ENCODE measurements around the gene ACOX1. TPM values are rescaled to one million over a fixed set of nuclear protein-coding genes. Genes with fewer than 3 reads are reported as not detected.

Gene ACOX1
- total and polyA plus RNA-seq, 9 donors, result 10.6 to 53.0 (median 39.4) TPM

- WGBS, 3 donors, result 68 to 80% (median 77%) methylated on average over 8 of the region's 8 CpGs
- Histone ChIP-seq H3K4me1 (ENCODE audit: insufficient read depth) (no peaks in the 10 kb centered on the region), H3K27me3 (no peaks in the 10 kb centered on the region), H3K4me3 (no peak overlapping the region), H3K27ac (no peak overlapping the region), H3K9me3 (no peaks in the 10 kb centered on the region), H3K36me3 (no peaks in the 10 kb centered on the region)
- TF ChIP-seq POLR2A (IDR thresholded peaks at IDR 0.05), result no peak
- no peak for TF ChIP-seq EP300 (IDR thresholded peaks at IDR 0.05)
- TF ChIP-seq CTCF (IDR thresholded peaks at IDR 0.05), result no peak
- intact Hi-C loops (cut with DNase I), result no loop called here
- no peak for DNase-seq
These were observed 28.0 kb downstream of the ACOX1 start for GRCh38 chr17:75950855-75951554.

GRCh38 chr17:75950421-75950820, 28.5 kb downstream of the ACOX1 start:
- intact Hi-C loops (cut with DNase I), result no loop called here
- H3K4me1 ChIP-seq (ENCODE audit: insufficient read depth), result no peaks in the 10 kb centered on the region
- H3K27me3 ChIP-seq, result no peaks in the 10 kb centered on the region
- no peaks in the 10 kb centered on the region for H3K36me3 ChIP-seq
- 87 to 90% (median 89%) methylated on average over 6 of the region's 6 CpGs for WGBS, 3 donors
- no peak for TF ChIP-seq EP300 (IDR thresholded peaks at IDR 0.05)
- no peak for TF ChIP-seq CTCF (IDR thresholded peaks at IDR 0.05)
- no peaks in the 10 kb centered on the region for H3K9me3 ChIP-seq
- H3K4me3 ChIP-seq, result no peak overlapping the region
- H3K27ac ChIP-seq, result no peak overlapping the region
- no peak for DNase-seq

- no peaks in the 10 kb centered on the region for H3K9me3 ChIP-seq
- H3K27me3 ChIP-seq, result no peaks in the 10 kb centered on the region
- H3K4me1 ChIP-seq (ENCODE audit: insufficient read depth), result no peaks in the 10 kb centered on the region
- intact Hi-C loops (cut with DNase I), result no loop called here
- H3K4me3 ChIP-seq, result no peak overlapping the region
- TF ChIP-seq CTCF (IDR thresholded peaks at IDR 0.05) (no peak), EP300 (IDR thresholded peaks at IDR 0.05) (no peak), POLR2A (IDR thresholded peaks at IDR 0.05) (no peak)
- no peaks in the 10 kb centered on the region for H3K36me3 ChIP-seq
- WGBS, 3 donors, result 46 to 59% (median 55%) methylated on average over 2 of the region's 2 CpGs
- no peak overlapping the region for H3K27ac ChIP-seq
- DNase-seq, result no peak
These were observed 33.8 kb downstream of the ACOX1 start for GRCh38 chr17:75945211-75945610.

GRCh38 chr17:75943491-75943890, 35.5 kb downstream of the ACOX1 start:
- intact Hi-C loops (cut with DNase I), result loop anchor here in 1 of 4 donors (5.0 kb wide), 1 partner anchor 34 kb away; the partner anchor contains the start of genes ACOX1 and TEN1
- H3K4me1 ChIP-seq (ENCODE audit: insufficient read depth), result no peaks in the 10 kb centered on the region
- no peaks in the 10 kb centered on the region for H3K27me3 ChIP-seq
- no peak for DNase-seq
- H3K4me3 ChIP-seq, result no peak overlapping the region
- TF ChIP-seq EP300 (IDR thresholded peaks at IDR 0.05), result no peak
- no peak for TF ChIP-seq POLR2A (IDR thresholded peaks at IDR 0.05)
- TF ChIP-seq CTCF (IDR thresholded peaks at IDR 0.05), result no peak
- H3K9me3 ChIP-seq, result no peaks in the 10 kb centered on the region
- no peaks in the 10 kb centered on the region for H3K36me3 ChIP-seq
- 73 to 89% (median 79%) methylated on average over 1 of the region's 1 CpG for WGBS, 3 donors
- H3K27ac ChIP-seq, result no peak overlapping the region
